ENCODE data around the gene LUZP1. TPM values are rescaled to one million over a fixed set of nuclear protein-coding genes. Genes with fewer than 3 reads are reported as not detected.

Gene LUZP1
- total and polyA plus RNA-seq, 2 donors (not counting 1 experiment from before 2014, with no cell fraction given) = 18.8 to 27.2 TPM

GRCh38 chr1:23100074-23100748 lies 68.4 kb downstream of the LUZP1 start:
- peaks cover 41% of the 10 kb centered on the region for H3K4me1 ChIP-seq (ENCODE audit: control insufficient read depth, extremely low read depth, insufficient read depth, low read length)
- peak overlapping the region; percentile 64 for H3K4me2 ChIP-seq (ENCODE audit: extremely low read depth, insufficient read depth, low read length)

DNA sequence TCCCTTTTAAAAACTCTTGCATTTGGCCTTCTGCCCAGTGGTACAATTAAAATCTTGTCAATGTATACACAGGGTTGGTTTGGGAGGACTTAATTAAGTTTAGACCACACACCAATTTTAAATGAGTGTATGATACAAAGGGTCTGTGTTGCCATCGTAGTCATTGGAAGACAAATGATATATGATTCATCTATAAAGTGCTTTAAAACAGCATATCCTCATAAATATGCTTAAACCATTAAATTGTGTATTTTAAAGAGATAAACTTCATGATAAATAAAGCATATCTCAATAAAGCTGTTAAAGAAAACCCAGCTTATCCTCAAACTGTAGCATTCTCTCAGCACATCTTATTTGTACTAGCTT lies 69.5 kb downstream of the LUZP1 start:
- Histone ChIP-seq H3K9ac (ENCODE audit: insufficient read depth, low read length) (no peak overlapping the region), H4K20me1 (ENCODE audit: control insufficient read depth, extremely low read depth, insufficient read depth, low read length) (no peaks in the 10 kb centered on the region), H2AFZ (ENCODE audit: low read length) (no peak overlapping the region), H3K4me2 (ENCODE audit: extremely low read depth, insufficient read depth, low read length) (peak overlapping the region; percentile 56), H3K4me3 (replicated peaks in 1 of 4; ENCODE audit: control extremely low read depth in 1 of 4, insufficient read depth in 1 of 4, low read depth in 3 of 4, low read length in 4 of 4) (no peak overlapping the region), H3K9me3 (ENCODE audit: control insufficient read depth, insufficient read depth, low read depth, low read length) (no peaks in the 10 kb centered on the region), H3K27me3 (ENCODE audit: control insufficient read depth, insufficient read depth, low read length) (no peaks in the 10 kb centered on the region), H3K79me2 (ENCODE audit: control insufficient read depth, insufficient read depth, low read length) (peaks cover 2% of the 10 kb centered on the region), H3K36me3 (ENCODE audit: control insufficient read depth, insufficient read depth, low read length) (no peaks in the 10 kb centered on the region), H3K4me1 (ENCODE audit: control insufficient read depth, extremely low read depth, insufficient read depth, low read length) (peaks cover 41% of the 10 kb centered on the region), H3K27ac (ENCODE audit: insufficient read depth, low read length) (no peak overlapping the region)
- no peak for DNase-seq (ENCODE audit: low read depth in 2 of 2)
- TF ChIP-seq CTCF (conservative IDR thresholded peaks at IDR 0.05 in 1 of 2, IDR thresholded peaks at IDR 0.05 in 1 of 2; ENCODE audit: low read depth in 1 of 2, low read length in 2 of 2) = no peak

More at GRCh38 chr1:23100074-23100748, 68.4 kb downstream of the LUZP1 start:
- no peak overlapping the region for H3K4me3 ChIP-seq (replicated peaks in 1 of 4; ENCODE audit: control extremely low read depth in 1 of 4, insufficient read depth in 1 of 4, low read depth in 3 of 4, low read length in 4 of 4)
- peak overlapping the region; percentile 59 for H3K27ac ChIP-seq (ENCODE audit: insufficient read depth, low read length)
- DNase-seq (ENCODE audit: low read depth in 2 of 2) = peak; percentile 89 to 97
- TF ChIP-seq CTCF (conservative IDR thresholded peaks at IDR 0.05 in 1 of 2, IDR thresholded peaks at IDR 0.05 in 1 of 2; ENCODE audit: low read depth in 1 of 2, low read length in 2 of 2) (peak in 1 of 2 donors; percentile 11), EZH2 (IDR thresholded peaks at IDR 0.05; ENCODE audit: low read length, missing control alignments) (no peak)
- peak overlapping the region; percentile 33 for H3K9ac ChIP-seq (ENCODE audit: insufficient read depth, low read length)
- no peaks in the 10 kb centered on the region for H3K27me3 ChIP-seq (ENCODE audit: control insufficient read depth, insufficient read depth, low read length)
- H3K36me3 ChIP-seq (ENCODE audit: control insufficient read depth, insufficient read depth, low read length) = no peaks in the 10 kb centered on the region
- H3K9me3 ChIP-seq (ENCODE audit: control insufficient read depth, insufficient read depth, low read depth, low read length) = no peaks in the 10 kb centered on the region
- H2AFZ ChIP-seq (ENCODE audit: low read length) = no peak overlapping the region
- peaks cover 2% of the 10 kb centered on the region for H3K79me2 ChIP-seq (ENCODE audit: control insufficient read depth, insufficient read depth, low read length)
- H4K20me1 ChIP-seq (ENCODE audit: control insufficient read depth, extremely low read depth, insufficient read depth, low read length) = no peaks in the 10 kb centered on the region

DNA sequence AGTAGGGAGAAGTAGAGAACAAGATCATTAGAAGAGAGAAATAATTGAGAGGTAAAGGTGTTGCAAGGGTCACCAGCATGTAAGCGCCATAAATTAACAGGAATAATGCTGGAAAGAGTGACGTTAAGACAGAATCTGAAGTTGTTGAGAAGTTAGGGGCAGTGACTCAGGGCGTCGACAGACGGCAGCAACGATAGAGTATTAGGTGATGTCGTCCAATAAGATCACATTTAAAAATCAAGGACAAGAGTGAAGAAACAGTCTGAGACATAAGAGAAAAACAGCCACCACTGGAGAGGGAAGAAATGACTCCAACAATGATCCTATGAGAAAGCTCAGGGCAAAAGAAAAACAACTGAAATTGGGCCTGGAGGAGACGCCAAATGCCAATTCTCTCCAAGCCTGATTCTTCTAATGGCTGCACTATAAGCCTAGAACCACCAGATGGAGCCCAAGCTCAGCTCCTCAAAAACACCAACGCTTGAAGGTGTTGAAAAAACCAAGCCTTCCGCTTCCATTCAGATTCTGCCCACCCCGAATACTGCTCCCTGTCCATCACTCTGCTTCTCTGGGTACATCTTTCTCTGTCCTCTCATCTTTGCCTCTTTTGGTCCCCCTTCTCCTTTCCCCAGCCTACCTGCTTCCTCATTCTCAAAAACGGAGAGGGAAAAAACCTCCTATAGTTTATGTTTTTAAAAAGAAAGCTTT lies 70.0 kb downstream of the LUZP1 start:
- Histone ChIP-seq H2AFZ (ENCODE audit: low read length) (no peak overlapping the region), H3K4me2 (ENCODE audit: extremely low read depth, insufficient read depth, low read length) (peak overlapping the region; percentile 56), H4K20me1 (ENCODE audit: control insufficient read depth, extremely low read depth, insufficient read depth, low read length) (no peaks in the 10 kb centered on the region), H3K27me3 (ENCODE audit: control insufficient read depth, insufficient read depth, low read length) (no peaks in the 10 kb centered on the region), H3K36me3 (ENCODE audit: control insufficient read depth, insufficient read depth, low read length) (peaks cover 4% of the 10 kb centered on the region), H3K27ac (ENCODE audit: insufficient read depth, low read length) (no peak overlapping the region), H3K9ac (ENCODE audit: insufficient read depth, low read length) (no peak overlapping the region), H3K79me2 (ENCODE audit: control insufficient read depth, insufficient read depth, low read length) (peaks cover 2% of the 10 kb centered on the region), H3K4me3 (replicated peaks in 1 of 4; ENCODE audit: control extremely low read depth in 1 of 4, insufficient read depth in 1 of 4, low read depth in 3 of 4, low read length in 4 of 4) (no peak overlapping the region), H3K4me1 (ENCODE audit: control insufficient read depth, extremely low read depth, insufficient read depth, low read length) (peaks cover 39% of the 10 kb centered on the region), H3K9me3 (ENCODE audit: control insufficient read depth, insufficient read depth, low read depth, low read length) (no peaks in the 10 kb centered on the region)
- TF ChIP-seq EZH2 (IDR thresholded peaks at IDR 0.05; ENCODE audit: low read length, missing control alignments) (no peak), CTCF (conservative IDR thresholded peaks at IDR 0.05 in 1 of 2, IDR thresholded peaks at IDR 0.05 in 1 of 2; ENCODE audit: low read depth in 1 of 2, low read length in 2 of 2) (peak; percentile 95 to 98)
- peak; percentile 59 to 84 for DNase-seq (ENCODE audit: low read depth in 2 of 2)

All from fibroblast of lung (primary cell).